COLO668 (cell line): Measurements from ENCODE around the gene CSHL1.
"Not testable (repeated sequence)": the region's sequence is repeated elsewhere in the genome, so short reads cannot be mapped to it uniquely, and the experiment has no call there.

Experiments used
- DNase-seq: peaks from one replicate; lab custom pipeline; 2025; ENCODE audit not compliant: unreplicated experiment; lab: John Stamatoyannopoulos, UW

Gene CSHL1

GRCh38 chr17:63918789-63919305 is 7.8 kb upstream of the CSHL1 start, which contains the start of gene GH1:
Gene GH1 (minus strand): TSS chr17:63918839. CDS start chr17:63918776, 63 bp downstream.
- not testable (repeated sequence) for DNase-seq

- DNase-seq = no peak
These were observed 7.2 kb upstream of the CSHL1 start for GRCh38 chr17:63918305-63918704.

DNA sequence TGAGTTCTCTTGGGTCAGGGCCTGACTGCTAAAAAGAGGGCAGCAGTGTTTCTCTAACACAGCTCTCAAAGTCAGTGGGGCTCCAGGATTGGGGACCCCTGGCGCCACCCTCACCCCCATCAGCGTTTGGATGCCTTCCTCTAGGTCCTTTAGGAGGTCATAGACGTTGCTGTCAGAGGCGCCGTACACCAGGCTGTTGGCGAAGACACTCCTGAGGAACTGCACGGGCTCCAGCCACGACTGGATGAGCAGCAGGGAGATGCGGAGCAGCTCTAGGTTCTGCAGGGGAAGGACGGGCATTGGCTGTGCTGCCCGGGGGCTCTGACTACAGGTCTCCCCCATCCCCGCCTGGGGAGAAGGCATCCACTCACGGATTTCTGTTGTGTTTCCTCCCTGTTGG is 6.6 kb upstream of the CSHL1 start:
- DNase-seq = no peak

DNA sequence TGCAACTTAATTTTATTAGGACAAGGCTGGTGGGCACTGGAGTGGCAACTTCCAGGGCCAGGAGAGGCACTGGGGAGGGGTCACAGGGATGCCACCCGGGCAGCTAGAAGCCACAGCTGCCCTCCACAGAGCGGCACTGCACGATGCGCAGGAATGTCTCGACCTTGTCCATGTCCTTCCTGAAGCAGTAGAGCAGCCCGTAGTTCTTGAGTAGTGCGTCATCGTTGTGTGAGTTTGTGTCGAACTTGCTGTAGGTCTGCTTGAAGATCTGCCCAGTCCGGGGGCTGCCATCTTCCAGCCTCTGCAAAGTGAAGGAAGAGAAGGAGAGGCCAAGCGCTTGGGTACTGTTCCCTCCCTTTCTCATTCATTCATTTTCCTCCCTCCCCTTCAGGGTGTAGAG is 6.1 kb upstream of the CSHL1 start:
- DNase-seq = not testable (repeated sequence)

DNA sequence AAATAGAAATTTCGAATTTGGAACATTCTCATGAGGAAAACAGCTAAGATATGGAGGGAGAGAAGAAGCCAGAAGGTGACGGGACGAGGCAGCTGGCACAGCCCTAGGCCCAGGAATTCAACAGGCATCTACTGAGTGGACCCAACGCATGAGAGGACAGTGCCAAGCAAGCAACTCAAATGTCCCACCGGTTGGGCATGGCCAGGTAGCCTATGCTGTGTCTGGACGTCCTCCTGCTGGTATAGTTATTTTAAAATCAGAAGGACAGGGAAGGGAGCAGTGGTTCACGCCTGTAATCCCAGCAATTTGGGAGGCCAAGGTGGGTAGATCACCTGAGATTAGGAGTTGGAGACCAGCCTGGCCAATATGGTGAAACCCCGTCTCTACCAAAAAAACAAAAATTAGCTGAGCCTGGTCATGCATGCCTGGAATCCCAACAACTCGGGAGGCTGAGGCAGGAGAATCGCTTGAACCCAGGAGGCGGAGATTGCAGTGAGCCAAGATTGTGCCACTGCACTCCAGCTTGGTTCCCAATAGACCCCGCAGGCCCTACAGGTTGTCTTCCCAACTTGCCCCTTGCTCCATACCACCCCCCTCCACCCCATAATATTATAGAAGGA is 5.6 kb upstream of the CSHL1 start:
- DNase-seq = no peak

- DNase-seq = not testable (repeated sequence)
These were observed 4.7 kb upstream of the CSHL1 start for GRCh38 chr17:63915753-63916152.

GRCh38 chr17:63914471-63914870 is 3.4 kb upstream of the CSHL1 start:
- DNase-seq = no peak

DNA sequence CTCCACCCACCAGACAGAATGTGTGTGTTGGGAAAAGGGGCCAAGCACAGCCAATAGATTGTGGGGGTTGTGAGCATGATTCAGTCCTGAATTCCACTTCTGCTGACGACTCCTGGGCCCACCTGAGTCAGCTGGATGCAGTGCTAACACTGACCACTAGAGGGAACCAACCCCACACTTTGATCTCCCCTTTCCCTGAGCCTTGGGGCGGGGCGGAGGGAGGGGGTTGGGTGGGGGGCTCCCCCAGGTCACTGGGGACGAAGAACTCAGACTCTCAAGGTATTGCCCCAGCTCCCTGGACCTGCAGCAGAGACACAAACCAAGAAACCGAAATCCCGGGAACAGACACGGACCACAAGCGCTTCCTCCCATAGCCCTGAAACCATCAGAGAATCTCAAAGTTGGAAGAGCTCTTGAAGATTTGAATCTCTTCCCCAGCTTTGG is 621 bp upstream of the CSHL1 start:
- DNase-seq = peak; percentile 14

GRCh38 chr17:63910096-63910495 is 962 bp downstream of the CSHL1 start:
- no peak for DNase-seq

DNA sequence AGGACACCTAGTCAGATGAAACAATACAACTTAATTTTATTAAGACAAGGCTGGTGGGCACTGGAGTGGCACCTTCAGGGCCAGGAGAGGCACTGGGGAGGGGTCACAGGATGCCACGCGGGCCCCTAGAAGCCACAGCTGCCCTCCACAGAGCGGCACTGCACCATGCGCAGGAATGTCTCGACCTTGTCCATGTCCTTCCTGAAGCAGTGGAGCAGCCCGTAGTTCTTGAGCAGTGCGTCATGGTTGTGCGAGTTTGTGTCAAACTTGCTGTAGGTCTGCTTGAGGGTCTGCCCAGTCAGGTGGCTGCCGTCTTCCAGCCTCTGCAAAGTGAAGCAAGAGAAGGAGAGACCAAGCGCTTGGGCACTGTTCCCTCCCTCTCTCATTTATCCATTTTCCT is 1.5 kb downstream of the CSHL1 start:
- not testable (repeated sequence) for DNase-seq

- DNase-seq = not testable (repeated sequence)
These were observed 3.8 kb downstream of the CSHL1 start for GRCh38 chr17:63907161-63907778.

GRCh38 chr17:63904796-63905195 is 6.3 kb downstream of the CSHL1 start:
- DNase-seq = not testable (repeated sequence)

GRCh38 chr17:63903787-63904201 is 7.3 kb downstream of the CSHL1 start:
- not testable (repeated sequence) for DNase-seq

DNA sequence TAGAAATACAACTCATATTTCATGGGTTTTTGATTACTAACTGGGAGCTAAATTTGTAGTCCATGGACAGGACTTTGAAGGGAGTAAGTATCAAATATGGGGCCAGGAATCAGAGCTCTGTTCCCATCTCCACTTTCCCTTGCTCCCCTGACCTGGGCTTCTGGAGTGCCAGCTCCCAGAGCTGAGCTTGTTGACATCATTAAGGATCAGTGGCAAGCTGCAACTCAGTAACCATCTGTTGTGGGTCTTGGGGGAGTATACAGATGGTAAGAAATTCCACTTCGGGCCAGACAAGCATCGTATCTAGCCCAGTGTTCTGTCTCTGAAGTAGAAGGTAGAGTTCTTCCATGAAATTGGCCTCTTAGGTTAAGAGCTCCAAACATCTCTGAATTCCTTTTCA is 9.1 kb downstream of the CSHL1 start:
- DNase-seq = not testable (repeated sequence)

GRCh38 chr17:63898899-63899798 is 11.9 kb downstream of the CSHL1 start:
- not testable (repeated sequence) for DNase-seq

- not testable (repeated sequence) for DNase-seq
These were observed 14.3 kb downstream of the CSHL1 start, which contains the start of gene CSH1 for GRCh38 chr17:63896524-63897354. Gene CSH1 (minus strand): TSS chr17:63896574. CDS start chr17:63896511, 63 bp downstream.

- not testable (repeated sequence) for DNase-seq
These were observed 16.2 kb downstream of the CSHL1 start for GRCh38 chr17:63894821-63895220.

- DNase-seq = not testable (repeated sequence)
These were observed 17.0 kb downstream of the CSHL1 start for GRCh38 chr17:63894021-63894420.

GRCh38 chr17:63892316-63893037 is 18.6 kb downstream of the CSHL1 start:
- not testable (repeated sequence) for DNase-seq
